Effector CD8-positive, alpha-beta T cell (primary cell): ENCODE results near the gene TESMIN.

Experiments
- DNase-seq: peaks from one replicate; lab custom pipeline; 2025; lab: John Stamatoyannopoulos, UW
- total RNA-seq, 4 experiments: gene quantifications; one replicate each; lab custom pipeline; 2026; lab: John Stamatoyannopoulos, UW

Gene TESMIN, protein sequence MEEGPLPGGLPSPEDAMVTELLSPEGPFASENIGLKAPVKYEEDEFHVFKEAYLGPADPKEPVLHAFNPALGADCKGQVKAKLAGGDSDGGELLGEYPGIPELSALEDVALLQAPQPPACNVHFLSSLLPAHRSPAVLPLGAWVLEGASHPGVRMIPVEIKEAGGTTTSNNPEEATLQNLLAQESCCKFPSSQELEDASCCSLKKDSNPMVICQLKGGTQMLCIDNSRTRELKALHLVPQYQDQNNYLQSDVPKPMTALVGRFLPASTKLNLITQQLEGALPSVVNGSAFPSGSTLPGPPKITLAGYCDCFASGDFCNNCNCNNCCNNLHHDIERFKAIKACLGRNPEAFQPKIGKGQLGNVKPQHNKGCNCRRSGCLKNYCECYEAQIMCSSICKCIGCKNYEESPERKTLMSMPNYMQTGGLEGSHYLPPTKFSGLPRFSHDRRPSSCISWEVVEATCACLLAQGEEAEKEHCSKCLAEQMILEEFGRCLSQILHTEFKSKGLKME
- 0.19 to 3.1 (median 2.0) reads per million in 4 experiments for total RNA-seq

DNA sequence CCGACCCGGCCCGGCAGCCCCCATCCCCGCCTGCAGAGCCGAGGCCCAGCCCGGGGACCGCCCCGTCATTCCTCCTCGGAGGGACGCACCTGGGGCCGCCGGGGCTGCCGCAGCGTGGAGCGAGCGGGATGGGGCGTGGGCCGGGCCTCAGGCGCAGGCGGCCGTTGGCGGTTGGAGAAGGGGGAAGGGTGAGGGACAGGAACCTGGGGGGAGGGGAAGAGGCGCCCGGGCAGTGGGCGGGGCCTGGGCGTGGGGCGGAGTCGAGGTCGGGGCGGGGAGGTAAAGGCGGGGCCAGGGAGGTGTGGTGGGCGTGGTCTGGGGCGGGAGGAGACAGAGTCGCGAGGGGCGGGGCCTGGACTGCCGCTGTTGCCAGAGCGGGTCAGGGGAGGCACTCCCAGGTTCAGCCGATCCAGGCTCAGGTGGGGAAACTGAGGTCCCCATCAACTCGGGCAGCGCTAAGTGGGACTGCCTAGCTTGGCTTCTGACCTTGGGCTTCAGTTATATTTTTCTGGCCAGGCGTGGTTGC is at the start of gene TESMIN:
TSS of gene TESMIN (minus strand) at position 190 of the 526 bp plus-strand sequence. CDS start 860 bp downstream, outside the sequence.
- DNase-seq = peak; percentile 88

DNA sequence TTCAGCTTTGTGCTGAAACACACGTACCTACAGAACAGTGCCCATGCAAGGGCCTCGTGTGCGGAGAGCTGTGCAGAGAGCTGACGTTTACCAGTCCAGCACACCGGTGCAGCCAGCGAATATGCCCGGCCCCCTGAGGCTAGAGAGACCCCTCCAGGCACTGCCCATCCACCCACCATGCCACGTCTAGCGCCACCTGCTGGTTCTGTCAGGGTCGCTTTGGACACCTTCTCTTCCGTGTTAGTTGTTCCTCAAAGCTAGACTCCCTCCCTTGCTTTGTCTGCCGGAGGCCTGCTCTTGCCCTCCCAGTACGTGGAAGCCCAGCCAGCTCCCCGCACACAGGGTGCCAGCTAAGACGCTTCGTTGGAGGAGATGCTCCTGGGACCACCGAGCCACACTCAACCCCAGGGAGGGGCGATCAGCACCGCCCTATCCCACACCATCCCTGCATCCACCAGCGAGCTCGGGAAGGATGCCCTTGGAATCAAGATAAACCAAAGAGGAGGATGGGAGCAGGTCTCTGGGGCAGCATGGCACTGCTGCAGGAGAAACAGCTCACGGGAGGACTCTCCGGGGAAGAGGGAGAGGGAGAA is 47.0 kb upstream of the TESMIN start:
- DNase-seq = peak; percentile 21

DNA sequence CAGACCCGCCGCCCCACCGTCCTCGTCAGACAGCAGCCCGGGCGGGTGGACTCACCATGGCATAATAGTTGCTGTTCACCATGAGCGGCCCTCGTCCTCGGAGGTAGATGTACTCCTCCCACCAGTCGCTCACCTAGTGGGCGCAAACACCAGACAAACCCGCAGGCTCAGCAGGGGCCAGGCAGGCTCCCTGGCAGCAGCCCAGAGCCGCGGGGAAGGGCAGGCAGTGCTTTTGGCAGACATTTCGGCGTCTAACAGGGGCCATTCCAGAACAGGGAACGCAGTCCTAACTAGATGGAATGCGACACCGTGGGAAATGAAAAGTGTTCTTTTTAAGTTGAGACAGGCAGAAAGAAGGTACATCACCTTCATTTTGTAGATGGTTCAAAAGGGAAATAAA is 45.5 kb upstream of the TESMIN start:
- no peak for DNase-seq

DNA sequence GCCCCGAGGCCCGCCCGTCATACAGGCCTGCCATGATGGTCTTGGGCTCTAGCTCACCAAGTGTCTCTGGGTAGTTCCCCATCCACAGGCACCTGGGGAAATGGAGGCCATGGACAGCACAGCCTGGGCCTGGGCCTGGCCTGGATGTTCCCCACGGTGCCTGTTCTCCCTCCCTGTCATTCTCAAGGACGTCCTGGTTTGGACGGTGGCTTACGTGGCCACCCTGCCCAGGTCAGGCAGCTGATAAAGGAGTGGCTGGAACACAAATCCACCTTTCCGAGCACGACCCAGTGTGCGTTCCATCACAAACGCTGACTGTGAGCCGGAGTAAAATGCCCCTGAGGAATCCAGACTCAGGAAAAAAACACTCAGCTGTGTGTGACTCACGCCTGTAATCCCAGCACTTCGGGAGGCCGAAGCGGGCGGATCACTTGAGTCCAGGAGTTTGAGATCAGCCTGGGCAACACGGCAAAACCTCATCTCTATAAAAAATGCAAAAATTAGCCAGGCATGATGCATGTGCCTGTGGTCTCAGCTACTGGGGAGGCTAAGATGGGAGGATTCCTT is 41.2 kb upstream of the TESMIN start:
- no peak for DNase-seq

DNA sequence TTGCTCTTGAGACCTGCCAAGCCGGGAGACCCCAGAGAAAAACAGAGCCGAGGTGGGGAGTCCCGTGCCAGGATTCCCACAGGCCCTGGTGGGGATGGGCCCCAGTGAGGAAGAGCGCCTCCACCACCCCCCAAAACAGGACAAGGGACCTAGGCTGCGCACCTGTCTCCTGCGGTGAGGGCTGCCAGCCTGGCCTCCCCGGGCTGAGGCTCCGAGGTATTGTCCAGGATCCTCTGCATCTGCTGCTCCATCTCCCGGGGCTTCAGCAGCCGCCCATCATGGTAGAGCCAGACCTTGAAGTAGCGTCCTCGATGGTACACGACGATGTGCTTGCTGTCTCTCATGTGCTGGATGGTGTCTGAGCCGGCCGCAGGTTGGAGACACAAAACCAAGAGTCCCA is 33.3 kb upstream of the TESMIN start:
- DNase-seq = no peak

DNA sequence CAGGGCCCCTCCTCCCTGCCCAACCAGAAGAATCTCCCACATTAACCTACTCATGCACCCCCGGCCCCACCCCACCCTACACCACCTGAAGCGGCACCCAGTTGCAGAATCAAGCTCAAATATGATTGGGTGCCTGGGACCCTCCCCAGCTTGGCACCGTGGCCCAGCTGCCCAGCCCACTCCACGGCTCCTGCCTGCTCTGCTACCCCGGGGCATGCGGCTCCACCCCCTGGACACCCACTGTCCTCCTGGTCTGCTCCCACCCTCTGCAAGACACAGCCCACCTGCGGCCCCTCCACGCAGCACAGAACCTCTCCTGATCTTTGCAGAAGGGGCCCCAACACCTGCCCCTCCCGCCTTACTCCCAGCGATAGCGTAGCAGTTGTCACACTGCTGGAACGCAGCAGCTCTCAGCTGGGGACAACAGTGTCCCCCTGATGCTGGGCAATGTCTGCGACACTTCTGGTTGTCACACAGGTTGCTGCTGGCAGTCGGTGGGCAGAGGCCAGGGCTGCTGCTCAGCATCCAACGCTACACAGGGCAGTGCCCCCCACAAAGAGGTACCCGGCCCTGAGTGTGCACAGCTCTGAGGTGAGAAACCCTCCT is 32.0 kb upstream of the TESMIN start:
- no peak for DNase-seq

DNA sequence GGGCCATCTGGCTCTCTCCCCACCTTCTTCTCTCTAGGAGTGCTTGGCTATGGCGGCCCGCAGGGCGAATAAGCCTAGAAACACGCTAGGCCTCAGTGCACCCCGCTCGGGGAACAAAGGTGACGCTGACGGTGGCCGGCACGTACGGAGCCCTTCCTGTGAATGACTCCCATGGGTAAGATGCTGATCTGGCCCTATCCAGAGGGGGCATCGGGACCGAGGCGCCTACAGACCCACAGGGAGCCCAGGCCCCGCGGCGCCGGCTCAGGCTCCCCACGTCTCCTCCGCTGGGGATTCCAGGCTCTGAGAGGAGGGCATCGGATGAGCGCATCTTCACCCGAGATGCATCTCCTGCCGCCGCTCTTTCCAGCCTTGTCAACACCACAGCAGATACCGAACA is 31.4 kb upstream of the TESMIN start:
- DNase-seq = no peak

DNA sequence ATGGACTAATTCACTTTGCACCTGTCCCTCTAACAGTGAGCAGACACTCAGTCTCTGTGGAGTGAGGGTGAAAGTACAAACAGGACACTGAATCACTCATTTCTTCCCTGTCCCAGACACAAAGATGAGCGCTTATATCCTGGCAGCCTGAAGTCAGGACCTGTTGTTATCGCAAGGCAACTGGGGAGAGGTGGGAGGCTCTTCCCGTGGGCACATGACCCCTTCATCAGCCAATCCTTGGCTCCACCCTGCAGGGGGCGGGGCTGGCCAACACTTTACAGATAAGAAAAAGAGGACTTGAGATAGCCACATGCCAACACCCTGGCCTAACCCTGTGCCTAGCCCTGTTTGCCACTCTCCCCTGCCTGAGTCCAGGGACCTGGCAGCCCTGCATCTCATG is 29.5 kb upstream of the TESMIN start:
- DNase-seq = no peak

DNA sequence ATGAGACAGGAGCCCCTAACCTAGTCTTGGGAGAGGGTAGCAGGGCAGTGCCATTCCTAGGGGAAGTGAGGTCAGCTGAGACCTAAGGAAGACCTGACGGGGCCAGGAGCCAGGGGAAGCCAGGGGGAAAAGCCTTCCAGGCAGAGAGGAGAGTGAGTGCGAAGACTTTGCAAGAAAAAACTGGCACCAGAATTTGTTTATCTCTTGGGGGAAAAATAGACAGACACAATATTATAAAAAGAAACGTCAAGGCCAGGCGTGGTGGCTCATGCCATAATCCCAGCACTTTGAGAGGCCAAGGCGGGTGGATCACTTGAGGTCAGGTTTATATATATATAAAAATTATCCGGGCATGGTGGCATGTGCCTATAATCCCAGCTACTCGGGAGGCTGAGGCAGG is 26.9 kb upstream of the TESMIN start:
- no peak for DNase-seq

DNA sequence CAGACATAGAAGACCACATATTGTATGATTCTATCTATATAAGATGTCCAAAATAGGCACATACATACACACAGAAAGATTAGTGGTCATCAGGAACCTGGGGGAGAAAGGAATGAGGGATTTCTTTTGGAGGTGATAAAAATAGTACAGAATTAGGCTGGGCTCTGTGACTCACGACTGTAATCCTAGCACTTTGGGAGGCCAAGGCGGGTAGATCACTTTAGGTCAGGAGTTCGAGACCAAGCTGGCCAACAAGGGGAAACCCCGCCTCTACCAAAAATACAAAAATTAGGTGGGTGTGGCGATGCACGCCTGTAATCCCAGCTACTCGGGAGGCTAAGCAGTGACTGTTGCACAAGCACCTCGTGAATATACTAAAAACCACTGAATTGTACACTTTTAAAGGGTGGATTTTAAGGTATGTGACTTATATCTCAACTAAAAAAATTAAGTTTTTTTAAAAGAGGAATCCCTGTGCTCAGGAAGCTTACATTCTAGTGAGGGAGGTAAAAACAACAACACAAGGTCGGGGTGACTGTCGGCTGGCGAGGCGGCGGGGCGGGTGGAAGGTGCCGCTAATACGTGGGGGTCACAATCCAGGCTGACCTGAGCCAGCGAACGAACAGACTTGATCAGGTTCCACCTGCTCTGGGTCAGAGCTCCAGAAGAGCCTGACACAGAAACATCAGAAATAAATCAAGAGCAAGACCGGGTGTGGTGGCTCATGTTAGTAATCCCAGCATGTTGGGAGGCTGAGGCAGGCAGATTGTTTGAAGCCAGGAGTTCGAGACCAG is 25.3 kb upstream of the TESMIN start:
- no peak for DNase-seq

DNA sequence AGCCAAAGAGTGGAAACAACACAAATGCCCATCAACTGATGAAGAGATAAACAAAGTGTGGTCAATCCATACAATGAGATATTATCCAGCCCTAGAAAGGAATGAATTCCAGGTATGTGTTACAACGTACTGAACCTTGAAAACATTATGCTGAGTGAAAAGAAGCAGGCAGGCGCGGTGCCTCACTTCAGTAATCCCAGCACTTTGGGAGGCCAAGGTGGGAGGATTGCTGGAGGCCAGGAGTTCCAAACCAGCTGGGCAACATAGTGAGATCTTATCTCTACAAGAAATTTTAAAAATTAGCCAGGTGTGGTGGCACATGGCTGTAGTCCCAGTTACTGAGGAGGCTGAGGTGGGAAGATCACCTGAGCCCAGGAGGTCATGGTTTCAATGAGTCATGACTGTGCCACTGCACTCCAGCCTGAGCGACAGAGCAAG is 24.6 kb upstream of the TESMIN start:
- no peak for DNase-seq

DNA sequence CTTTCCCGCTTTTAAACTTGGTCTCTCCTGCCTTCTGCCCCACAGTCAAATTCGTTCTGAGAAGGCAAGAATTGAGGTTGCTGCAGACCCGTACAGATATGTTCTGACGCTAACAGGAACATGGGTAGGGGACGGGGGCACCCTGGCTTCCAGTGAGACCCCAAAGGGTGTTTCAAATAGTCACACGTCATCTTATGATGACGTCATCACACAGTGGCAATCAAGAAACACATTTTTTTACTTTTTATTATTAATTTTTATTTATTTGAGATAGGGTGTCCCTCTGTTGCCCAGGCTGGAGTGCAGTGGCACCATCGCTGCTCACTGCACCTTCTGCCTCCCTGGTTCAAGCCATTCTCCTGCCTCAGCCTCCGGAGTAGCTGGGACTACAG is 22.9 kb upstream of the TESMIN start:
- DNase-seq = no peak

DNA sequence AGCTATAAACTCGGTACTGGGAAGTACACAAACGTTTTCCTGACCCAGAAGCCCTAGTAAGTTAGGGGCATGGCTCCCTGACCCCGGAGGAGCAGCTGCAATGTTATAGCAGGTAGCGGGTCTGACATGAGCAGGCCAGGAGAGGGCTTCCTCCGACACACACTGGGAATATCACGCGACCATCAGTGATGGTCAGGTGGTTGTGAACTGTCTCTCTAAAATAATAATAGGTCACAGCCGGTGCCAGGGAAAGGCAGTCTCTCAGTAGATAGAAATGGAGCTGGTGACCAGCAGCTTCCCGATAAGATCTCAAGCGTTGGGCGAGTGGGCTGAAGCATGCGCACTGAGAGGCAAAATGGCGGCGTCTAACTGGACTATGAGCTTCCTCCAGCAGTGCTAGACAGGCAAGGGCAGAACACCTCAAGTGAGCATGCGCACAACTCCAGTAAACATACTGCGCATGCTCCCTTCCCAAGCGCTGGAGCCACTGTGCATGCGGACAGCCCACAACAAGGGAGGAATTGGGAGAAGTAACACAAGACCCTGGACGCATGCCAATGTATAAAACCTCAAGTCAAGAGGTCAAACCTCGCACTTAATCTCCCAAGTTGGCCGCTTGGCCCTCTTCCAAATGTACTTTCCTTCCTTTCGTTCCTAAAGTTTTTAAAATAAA is 22.3 kb upstream of the TESMIN start:
- no peak for DNase-seq

DNA sequence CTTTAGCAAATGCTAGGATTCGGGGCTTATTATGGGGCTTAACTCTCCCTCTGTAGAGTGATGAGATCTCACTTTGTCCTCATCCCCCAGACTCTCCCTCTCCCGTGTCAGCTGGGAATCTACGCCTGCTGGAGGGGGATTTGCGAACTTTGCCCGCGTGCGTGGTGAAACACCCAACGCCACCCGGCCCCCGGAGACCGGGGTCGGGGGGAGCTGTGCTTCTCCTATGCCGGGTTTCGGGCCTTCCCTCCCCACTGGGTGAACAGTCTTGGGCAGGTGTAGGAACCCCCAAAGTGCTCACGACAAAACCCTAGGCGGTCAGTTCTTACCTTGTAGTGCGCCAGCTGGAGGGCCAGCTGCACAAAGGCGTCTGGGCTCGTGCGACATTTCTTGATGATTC is 21.6 kb upstream of the TESMIN start:
- DNase-seq = no peak

DNA sequence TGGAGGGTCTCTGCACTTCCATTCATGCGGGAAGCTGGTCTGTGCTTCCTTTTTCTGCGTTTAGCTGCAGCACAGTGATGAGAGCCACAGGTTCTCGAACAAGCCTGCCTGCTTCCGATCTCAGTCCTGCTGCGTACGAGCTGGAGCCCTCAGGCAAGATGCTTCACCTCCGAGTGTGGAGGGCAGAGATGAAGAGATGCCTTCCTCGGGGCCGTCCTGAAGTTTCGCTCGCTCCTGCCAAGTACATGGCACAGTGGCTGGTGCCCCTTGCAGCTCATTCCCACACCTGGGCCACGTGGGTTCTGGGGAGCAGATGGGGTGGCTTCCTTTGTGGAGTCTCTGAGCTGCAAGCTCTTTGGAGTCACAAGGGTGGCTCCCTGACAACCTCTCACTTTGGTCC is 19.5 kb upstream of the TESMIN start:
- no peak for DNase-seq

DNA sequence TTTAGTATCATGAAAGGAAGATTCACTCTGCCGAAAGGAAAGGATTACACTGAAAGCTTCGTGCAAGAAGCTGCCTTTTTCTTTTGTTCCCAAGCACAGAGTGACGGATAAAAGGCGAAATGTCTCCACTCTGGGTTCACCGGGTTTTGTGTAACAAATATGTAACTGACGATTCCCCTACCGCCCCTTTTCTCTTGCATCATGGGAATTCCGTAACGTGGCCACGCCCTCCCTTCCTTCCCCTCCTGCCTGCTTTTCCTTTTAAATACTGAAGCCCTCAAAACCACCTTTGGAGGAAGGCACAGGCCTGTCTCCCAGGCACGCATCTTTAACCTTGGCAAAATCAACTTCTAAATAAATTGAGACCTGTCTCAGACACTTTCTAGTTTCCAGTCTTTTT is 16.4 kb upstream of the TESMIN start:
- no peak for DNase-seq

DNA sequence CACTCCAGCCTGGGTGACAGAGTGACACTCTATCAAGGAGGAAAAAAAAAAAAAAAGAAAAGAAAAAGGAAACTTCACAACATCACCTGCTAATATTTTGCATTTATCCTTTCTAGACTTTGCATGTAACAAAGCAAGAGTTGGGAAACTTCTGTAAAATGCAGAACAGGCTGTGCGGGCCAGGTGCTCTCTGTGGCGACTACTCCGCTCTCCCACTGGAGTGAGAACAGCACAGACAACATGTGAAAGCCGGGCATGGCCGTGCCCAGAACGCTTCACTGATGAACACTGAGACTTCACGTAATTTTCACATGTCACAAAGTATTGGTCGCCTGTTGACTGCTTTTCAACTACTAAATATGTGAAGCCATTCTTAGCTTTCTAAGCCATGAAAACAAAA is 15.5 kb upstream of the TESMIN start:
- no peak for DNase-seq

DNA sequence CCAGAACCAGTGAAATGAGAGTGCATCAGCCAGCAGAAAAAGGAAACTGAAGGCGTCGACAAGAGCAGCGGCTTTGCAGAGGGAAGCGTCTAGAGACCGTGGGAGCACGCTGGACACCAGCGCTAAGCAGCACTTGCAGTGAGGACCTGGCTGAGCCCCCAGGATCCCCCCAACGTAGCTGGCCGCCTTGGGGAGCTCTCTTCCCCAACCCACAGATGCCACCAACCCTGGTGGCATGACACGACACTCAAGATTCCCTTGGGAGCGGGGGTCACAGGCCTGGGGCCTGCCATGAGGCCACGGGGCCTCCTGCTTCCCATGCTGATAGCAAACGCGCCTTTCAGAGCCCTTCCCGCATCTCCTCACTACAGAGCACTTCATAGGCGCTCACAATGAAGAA is 13.4 kb upstream of the TESMIN start:
- no peak for DNase-seq

DNA sequence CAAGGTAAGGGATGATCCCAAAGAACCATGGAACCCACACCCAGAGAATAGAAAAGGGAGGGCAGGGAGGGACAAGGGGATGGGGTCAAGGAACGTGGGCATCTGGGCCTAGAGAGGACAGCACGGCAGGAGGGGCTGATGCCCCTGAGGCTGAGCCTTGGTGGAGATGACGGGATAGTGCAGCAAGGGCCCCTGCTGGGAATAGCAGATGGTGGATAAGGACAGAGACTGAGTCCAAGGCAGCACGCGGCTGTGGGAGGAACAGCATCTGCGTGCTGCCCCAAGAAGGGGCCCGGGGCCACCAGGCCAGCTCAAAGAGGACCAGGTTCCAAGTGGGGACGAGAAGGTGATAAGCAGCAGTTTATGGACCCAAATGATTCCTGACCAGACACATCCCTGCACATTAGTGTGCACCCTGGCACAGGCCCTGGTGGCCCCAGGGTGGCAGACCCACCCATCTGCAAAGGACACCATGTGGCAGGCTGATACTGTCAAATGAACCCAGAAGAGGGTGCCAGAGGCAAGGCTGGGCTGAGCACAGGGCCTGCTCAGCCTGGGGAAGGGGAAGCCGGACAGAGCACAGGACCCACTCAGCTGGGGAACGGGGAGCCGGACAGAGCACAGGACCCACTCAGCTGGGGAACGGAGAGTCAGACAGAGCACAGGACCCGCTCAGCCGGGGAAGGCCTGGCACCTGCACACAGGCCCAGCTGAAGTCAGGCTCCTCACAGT is 12.8 kb upstream of the TESMIN start:
- DNase-seq = no peak

DNA sequence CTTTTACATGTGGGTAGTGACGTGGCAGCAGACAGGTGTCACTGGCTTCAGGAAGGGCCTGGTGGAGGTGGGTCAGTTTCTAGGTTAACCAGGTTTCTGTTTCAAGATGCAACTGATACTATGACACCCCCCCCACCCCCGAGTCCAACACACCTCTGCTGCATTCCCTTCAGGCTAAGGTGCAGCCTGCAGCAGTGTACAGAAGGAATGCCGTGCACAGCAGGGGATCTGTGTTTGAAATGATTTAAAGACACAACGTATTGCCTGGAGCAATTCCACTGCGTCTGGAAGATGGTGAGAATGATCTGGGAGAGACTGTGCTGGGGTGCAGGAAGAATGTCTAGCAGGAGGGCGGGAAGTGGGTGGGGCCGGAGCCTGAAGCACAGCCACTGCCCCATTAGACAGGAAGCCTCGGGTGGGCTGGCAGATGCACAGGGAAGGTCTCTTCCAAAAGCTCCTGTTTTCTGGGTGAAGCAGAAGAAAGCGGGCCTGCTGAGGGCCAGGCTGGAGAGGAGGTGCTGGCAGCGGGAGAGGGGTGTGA is 11.9 kb upstream of the TESMIN start:
- no peak for DNase-seq
